ENCODE data around the gene CAMK4.

DNA sequence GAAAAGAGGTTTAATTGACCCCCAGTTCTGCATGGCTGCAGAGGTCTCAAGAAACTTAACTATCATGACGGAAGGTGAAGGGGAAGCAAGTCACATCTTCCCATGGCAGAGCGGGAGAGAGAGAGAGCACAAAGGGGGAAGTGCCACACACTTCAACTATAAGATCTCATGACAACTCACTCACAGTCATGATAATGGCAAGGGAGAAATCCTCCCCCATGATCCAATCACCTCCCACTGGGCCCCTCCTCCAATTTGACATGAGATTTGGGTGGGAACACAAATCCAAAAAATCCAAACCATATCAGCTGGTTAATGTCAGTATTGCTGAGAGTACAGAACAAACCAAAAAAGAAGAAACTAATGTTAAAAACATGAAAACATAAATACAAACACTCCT, 168.0 kb downstream of the CAMK4 start:
- TF ChIP-seq SMARCA5 (IDR thresholded peaks at IDR 0.05) (no peak), CBX5 (IDR thresholded peaks at IDR 0.05; ENCODE audit: borderline replicate concordance, low read depth) (no peak), NFE2L1 (tag; IDR thresholded peaks at IDR 0.05; ENCODE audit: borderline replicate concordance, low read depth) (no peak), TFAM (CRISPR knock-in tag; conservative IDR thresholded peaks at IDR 0.05) (no peak), RAD51 (IDR thresholded peaks at IDR 0.05; ENCODE audit: borderline replicate concordance, low read depth) (no peak), MYC (IDR thresholded peaks at IDR 0.05; ENCODE audit: low read depth, low read length) (no peak), MYC (CRISPR knock-in tag; IDR thresholded peaks at IDR 0.05; ENCODE audit: borderline replicate concordance, low read depth) (no peak), GTF2F1 (IDR thresholded peaks at IDR 0.05; ENCODE audit: low read depth, low read length) (no peak), ZNF175 (CRISPR knock-in tag; IDR thresholded peaks at IDR 0.05; ENCODE audit: low read depth) (no peak), POLR2AphosphoS5 (IDR thresholded peaks at IDR 0.05; ENCODE audit: control insufficient read depth, insufficient read depth, low read depth, low read length) (no peak), FOS (IDR thresholded peaks at IDR 0.05; ENCODE audit: extremely low read depth, insufficient read length) (no peak)
- TF ChIP-seq, protein P1, sequence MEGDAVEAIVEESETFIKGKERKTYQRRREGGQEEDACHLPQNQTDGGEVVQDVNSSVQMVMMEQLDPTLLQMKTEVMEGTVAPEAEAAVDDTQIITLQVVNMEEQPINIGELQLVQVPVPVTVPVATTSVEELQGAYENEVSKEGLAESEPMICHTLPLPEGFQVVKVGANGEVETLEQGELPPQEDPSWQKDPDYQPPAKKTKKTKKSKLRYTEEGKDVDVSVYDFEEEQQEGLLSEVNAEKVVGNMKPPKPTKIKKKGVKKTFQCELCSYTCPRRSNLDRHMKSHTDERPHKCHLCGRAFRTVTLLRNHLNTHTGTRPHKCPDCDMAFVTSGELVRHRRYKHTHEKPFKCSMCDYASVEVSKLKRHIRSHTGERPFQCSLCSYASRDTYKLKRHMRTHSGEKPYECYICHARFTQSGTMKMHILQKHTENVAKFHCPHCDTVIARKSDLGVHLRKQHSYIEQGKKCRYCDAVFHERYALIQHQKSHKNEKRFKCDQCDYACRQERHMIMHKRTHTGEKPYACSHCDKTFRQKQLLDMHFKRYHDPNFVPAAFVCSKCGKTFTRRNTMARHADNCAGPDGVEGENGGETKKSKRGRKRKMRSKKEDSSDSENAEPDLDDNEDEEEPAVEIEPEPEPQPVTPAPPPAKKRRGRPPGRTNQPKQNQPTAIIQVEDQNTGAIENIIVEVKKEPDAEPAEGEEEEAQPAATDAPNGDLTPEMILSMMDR (IDR thresholded peaks at IDR 0.05 in 2 of 3, conservative IDR thresholded peaks at IDR 0.05 in 1 of 3; ENCODE audit: insufficient read depth in 2 of 3, low read depth in 1 of 3, low read length in 3 of 3), result no peak
